ENCODE results near the gene ADGRE1. TPM values are rescaled to one million over a fixed set of nuclear protein-coding genes. Genes with fewer than 3 reads are reported as not detected.

The ADGRE1 gene
- total RNA-seq, 2 donors from 2014 or later, result not detected

GRCh38 chr19:6853868-6854267 is 33.5 kb upstream of the ADGRE1 start:
- Histone ChIP-seq H3K27me3 (ENCODE audit: control insufficient read depth, insufficient read depth, low read length, poor library complexity, severe bottlenecking) (no peaks in the 10 kb centered on the region), H3K4me3 (ENCODE audit: low read length) (no peak overlapping the region), H3K4me1 (ENCODE audit: control insufficient read depth, insufficient read depth, low read length) (no peaks in the 10 kb centered on the region), H3K9me3 (ENCODE audit: control insufficient read depth, low read length) (peaks cover 43% of the 10 kb centered on the region), H3K27ac (ENCODE audit: low read depth, low read length) (no peak overlapping the region), H3K36me3 (ENCODE audit: control insufficient read depth, insufficient read depth, low read length) (no peaks in the 10 kb centered on the region), H3K9ac (ENCODE audit: extremely low read depth, low read length, poor library complexity, severe bottlenecking) (no peak overlapping the region)
- Mint-ChIP-seq H3K27me3 (ENCODE audit: insufficient read depth) (peaks cover 6% of the 10 kb centered on the region), H3K4me1 (no peaks in the 10 kb centered on the region), H3K9me3 (peaks cover 12% of the 10 kb centered on the region), H3K36me3 (ENCODE audit: low read depth) (no peaks in the 10 kb centered on the region), H3K4me3 (no peak overlapping the region), H3K27ac (no peak overlapping the region)
- DNase-seq, result no peak
- 81 to 84% methylated on average over 6 to 11 of the region's 11 CpGs for WGBS, 2 experiments (ENCODE audit: insufficient coverage in 1 of 2, insufficient read length in 1 of 2)
- TF ChIP-seq, protein P1, sequence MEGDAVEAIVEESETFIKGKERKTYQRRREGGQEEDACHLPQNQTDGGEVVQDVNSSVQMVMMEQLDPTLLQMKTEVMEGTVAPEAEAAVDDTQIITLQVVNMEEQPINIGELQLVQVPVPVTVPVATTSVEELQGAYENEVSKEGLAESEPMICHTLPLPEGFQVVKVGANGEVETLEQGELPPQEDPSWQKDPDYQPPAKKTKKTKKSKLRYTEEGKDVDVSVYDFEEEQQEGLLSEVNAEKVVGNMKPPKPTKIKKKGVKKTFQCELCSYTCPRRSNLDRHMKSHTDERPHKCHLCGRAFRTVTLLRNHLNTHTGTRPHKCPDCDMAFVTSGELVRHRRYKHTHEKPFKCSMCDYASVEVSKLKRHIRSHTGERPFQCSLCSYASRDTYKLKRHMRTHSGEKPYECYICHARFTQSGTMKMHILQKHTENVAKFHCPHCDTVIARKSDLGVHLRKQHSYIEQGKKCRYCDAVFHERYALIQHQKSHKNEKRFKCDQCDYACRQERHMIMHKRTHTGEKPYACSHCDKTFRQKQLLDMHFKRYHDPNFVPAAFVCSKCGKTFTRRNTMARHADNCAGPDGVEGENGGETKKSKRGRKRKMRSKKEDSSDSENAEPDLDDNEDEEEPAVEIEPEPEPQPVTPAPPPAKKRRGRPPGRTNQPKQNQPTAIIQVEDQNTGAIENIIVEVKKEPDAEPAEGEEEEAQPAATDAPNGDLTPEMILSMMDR (conservative IDR thresholded peaks at IDR 0.05), result no peak

GRCh38 chr19:6854758-6855157 is 32.6 kb upstream of the ADGRE1 start:
- H3K27ac Mint-ChIP-seq, result no peak overlapping the region
- TF ChIP-seq, protein P1 (conservative IDR thresholded peaks at IDR 0.05), result no peak
- Histone ChIP-seq H3K27ac (ENCODE audit: low read depth, low read length) (no peak overlapping the region), H3K36me3 (ENCODE audit: control insufficient read depth, insufficient read depth, low read length) (no peaks in the 10 kb centered on the region), H3K9ac (ENCODE audit: extremely low read depth, low read length, poor library complexity, severe bottlenecking) (no peak overlapping the region), H3K27me3 (ENCODE audit: control insufficient read depth, insufficient read depth, low read length, poor library complexity, severe bottlenecking) (no peaks in the 10 kb centered on the region), H3K9me3 (ENCODE audit: control insufficient read depth, low read length) (peaks cover 40% of the 10 kb centered on the region), H3K4me3 (ENCODE audit: low read length) (no peak overlapping the region), H3K4me1 (ENCODE audit: control insufficient read depth, insufficient read depth, low read length) (no peaks in the 10 kb centered on the region)
- H3K4me3 Mint-ChIP-seq, result no peak overlapping the region
- DNase-seq, result no peak
- H3K36me3 Mint-ChIP-seq (ENCODE audit: low read depth), result no peaks in the 10 kb centered on the region
- H3K27me3 Mint-ChIP-seq (ENCODE audit: insufficient read depth), result peaks cover 6% of the 10 kb centered on the region
- peaks cover 9% of the 10 kb centered on the region for H3K9me3 Mint-ChIP-seq
- no peaks in the 10 kb centered on the region for H3K4me1 Mint-ChIP-seq
- WGBS, 2 experiments (ENCODE audit: insufficient coverage in 1 of 2, insufficient read length in 1 of 2), result 33 to 62% methylated on average over 2 of the region's 2 CpGs

GRCh38 chr19:6856749-6857372 is 30.5 kb upstream of the ADGRE1 start:
- H3K4me3 Mint-ChIP-seq, result no peak overlapping the region
- H3K9me3 Mint-ChIP-seq, result peaks cover 9% of the 10 kb centered on the region
- H3K9ac ChIP-seq (ENCODE audit: extremely low read depth, low read length, poor library complexity, severe bottlenecking), result no peak overlapping the region
- no peaks in the 10 kb centered on the region for H3K36me3 ChIP-seq (ENCODE audit: control insufficient read depth, insufficient read depth, low read length)
- DNase-seq, result no peak
- 81 to 85% methylated on average over 9 to 14 of the region's 14 CpGs for WGBS, 2 experiments (ENCODE audit: insufficient coverage in 1 of 2, insufficient read length in 1 of 2)
- no peak overlapping the region for H3K27ac ChIP-seq (ENCODE audit: low read depth, low read length)
- H3K9me3 ChIP-seq (ENCODE audit: control insufficient read depth, low read length), result peaks cover 22% of the 10 kb centered on the region
- H3K27me3 ChIP-seq (ENCODE audit: control insufficient read depth, insufficient read depth, low read length, poor library complexity, severe bottlenecking), result no peaks in the 10 kb centered on the region
- H3K27ac Mint-ChIP-seq, result no peak overlapping the region
- no peaks in the 10 kb centered on the region for H3K36me3 Mint-ChIP-seq (ENCODE audit: low read depth)
- H3K27me3 Mint-ChIP-seq (ENCODE audit: insufficient read depth), result peaks cover 6% of the 10 kb centered on the region
- TF ChIP-seq, protein P1 (conservative IDR thresholded peaks at IDR 0.05), result no peak
- no peaks in the 10 kb centered on the region for H3K4me1 ChIP-seq (ENCODE audit: control insufficient read depth, insufficient read depth, low read length)
- H3K4me1 Mint-ChIP-seq, result no peaks in the 10 kb centered on the region
- no peak overlapping the region for H3K4me3 ChIP-seq (ENCODE audit: low read length)
